ENCODE measurements around the gene RSAD2.
"Not testable (repeated sequence)": the region's sequence is repeated elsewhere in the genome, so short reads cannot be mapped to it uniquely, and the experiment has no call there.

The RSAD2 gene

GRCh38 chr2:6896930-6897759 lies 19.6 kb downstream of the RSAD2 start:
- DNase-seq (ENCODE audit: low read depth), result peak; percentile 7
- no peak overlapping the region for H3K4me3 ChIP-seq (ENCODE audit: low read length)
- peak; percentile 45 for TF ChIP-seq CTCF (IDR thresholded peaks at IDR 0.05; ENCODE audit: insufficient read depth, low read depth, low read length, missing control alignments)

GRCh38 chr2:6902581-6902980 lies 25.0 kb downstream of the RSAD2 start:
- DNase-seq (ENCODE audit: low read depth); H3K4me3 ChIP-seq (ENCODE audit: low read length): not testable (repeated sequence)

- no peak for TF ChIP-seq CTCF (IDR thresholded peaks at IDR 0.05; ENCODE audit: insufficient read depth, low read depth, low read length, missing control alignments)
- no peak overlapping the region for H3K4me3 ChIP-seq (ENCODE audit: low read length)
- DNase-seq (ENCODE audit: low read depth), result no peak
Observed at GRCh38 chr2:6905668-6906067, 28.1 kb downstream of the RSAD2 start.

GRCh38 chr2:6906165-6906741 lies 28.7 kb downstream of the RSAD2 start:
- TF ChIP-seq CTCF (IDR thresholded peaks at IDR 0.05; ENCODE audit: insufficient read depth, low read depth, low read length, missing control alignments), result no peak
- H3K4me3 ChIP-seq (ENCODE audit: low read length), result no peak overlapping the region
- DNase-seq (ENCODE audit: low read depth), result no peak

GRCh38 chr2:6908291-6908690 lies 30.7 kb downstream of the RSAD2 start:
- DNase-seq (ENCODE audit: low read depth), result no peak
- TF ChIP-seq CTCF (IDR thresholded peaks at IDR 0.05; ENCODE audit: insufficient read depth, low read depth, low read length, missing control alignments), result no peak
- H3K4me3 ChIP-seq (ENCODE audit: low read length), result no peak overlapping the region

GRCh38 chr2:6909431-6910385 lies 32.1 kb downstream of the RSAD2 start:
- no peak overlapping the region for H3K4me3 ChIP-seq (ENCODE audit: low read length)
- TF ChIP-seq CTCF (IDR thresholded peaks at IDR 0.05; ENCODE audit: insufficient read depth, low read depth, low read length, missing control alignments), result no peak
- no peak for DNase-seq (ENCODE audit: low read depth)

- H3K4me3 ChIP-seq (ENCODE audit: low read length), result no peak overlapping the region
- DNase-seq (ENCODE audit: low read depth), result no peak
- TF ChIP-seq CTCF (IDR thresholded peaks at IDR 0.05; ENCODE audit: insufficient read depth, low read depth, low read length, missing control alignments), result no peak
Observed at GRCh38 chr2:6911721-6912120, 34.1 kb downstream of the RSAD2 start.
